Glomerular visceral epithelial cell (primary cell): ENCODE data around the gene RPS23.

Source experiments
- DNase-seq: peaks from one replicate; pipeline ENCODE4 v3.0.0-alpha.2; 2016; ENCODE audit errors: extremely low spot score

Gene RPS23

GRCh38 chr5:82244854-82245635, 33.1 kb downstream of the RPS23 start:
- no peak for DNase-seq

GRCh38 chr5:82244151-82244550, 34.0 kb downstream of the RPS23 start:
- DNase-seq = no peak

- DNase-seq = no peak
Observed at GRCh38 chr5:82234885-82235284, 43.3 kb downstream of the RPS23 start.

GRCh38 chr5:82225525-82226172, 52.5 kb downstream of the RPS23 start:
- DNase-seq = peak; percentile 74
